SK-N-SH (cell line): ENCODE measurements around the gene DOCK4. TPM values are rescaled to one million over a fixed set of nuclear protein-coding genes. Genes with fewer than 3 reads are reported as not detected.

Experiments used
- CTCF ChIA-PET: fragments of 300-600, 350-600 bp; formaldehyde crosslinking; extraction: SDS; loops from one replicate; lab custom pipeline; 2021; lab: Yijun Ruan, JAX
- POLR2A ChIA-PET: fragments of 350-600 bp; sonication (Branson Sonifier 250); formaldehyde crosslinking; extraction: SDS; loops from one replicate; lab custom pipeline; 2020; ENCODE audit warnings: antibody characterized with exemption, inconsistent platforms; lab: Yijun Ruan, JAX
- DNase-seq: peaks from one replicate; pipeline ENCODE4 v3.0.0; 2012
- H2AFZ ChIP-seq: fragments of 200-600 bp; sonication (generic); 2 replicates; pipeline ENCODE4 v1.8.1; 2016; ENCODE audit warnings: antibody characterized with exemption, mild to moderate bottlenecking, low read depth
- H3F3A ChIP-seq: fragments of 200-600 bp; sonication (generic); replicated peaks from 2 replicates; pipeline ENCODE3; 2016; ENCODE audit warnings: antibody characterized with exemption, mild to moderate bottlenecking; ENCODE audit not compliant: insufficient read depth
- H3K27ac ChIP-seq, 2 experiments: fragments of 200-500 bp in 1 of 2; fragments of 200-600 bp in 1 of 2; sonication (Bioruptor generic) in 1 of 2; sonication (generic), shearing (Covaris generic) in 1 of 2; 2 replicates each; pipeline versions ENCODE4 v1.5.1 to v1.6.1; 2014 to 2016; ENCODE audit warnings: low read depth in 2 of 2, inconsistent platforms in 1 of 2, low read length in 1 of 2, mild to moderate bottlenecking in 1 of 2, mixed read lengths in 1 of 2
- H3K27me3 ChIP-seq: fragments of 200-600 bp; sonication (generic), shearing (Covaris generic); 2 replicates; pipeline ENCODE4 v1.6.1; 2016; ENCODE audit warnings: mixed run types; ENCODE audit not compliant: insufficient read depth
- H3K36me3 ChIP-seq, 2 experiments: fragments of 200-500 bp in 1 of 2; fragments of 200-600 bp in 1 of 2; sonication (Bioruptor generic) in 1 of 2; sonication (generic) in 1 of 2; replicated peaks in 1 of 2; 2 replicates each; pipeline versions ENCODE3 to v1.5.1; 2014 to 2016; ENCODE audit warnings: low read length in 1 of 2, mild to moderate bottlenecking in 1 of 2; ENCODE audit not compliant: insufficient read depth in 2 of 2, control insufficient read depth in 1 of 2
- H3K4me1 ChIP-seq, 2 experiments: fragments of 200-500 bp in 1 of 2; fragments of 200-600 bp in 1 of 2; sonication (Bioruptor generic) in 1 of 2; sonication (generic), shearing (Covaris generic) in 1 of 2; 2 replicates each; pipeline versions ENCODE4 v1.5.1 to v1.6.1; 2014 to 2016; ENCODE audit warnings: low read depth in 1 of 2, low read length in 1 of 2, mixed run types in 1 of 2; ENCODE audit not compliant: insufficient read depth in 2 of 2, control insufficient read depth in 1 of 2
- H3K4me2 ChIP-seq: fragments of 200-600 bp; sonication (generic), shearing (Covaris generic); 2 replicates; pipeline ENCODE4 v1.6.1; 2017; ENCODE audit warnings: mixed run types
- H3K4me3 ChIP-seq, 2 experiments: fragments of 200-500 bp in 1 of 2; fragments of 200-600 bp in 1 of 2; sonication (Bioruptor generic) in 1 of 2; sonication (generic), shearing (Covaris generic) in 1 of 2; 2 replicates each; pipeline versions ENCODE4 v1.5.1 to v1.8.1; 2014 to 2016; ENCODE audit warnings: low read depth in 2 of 2, inconsistent platforms in 1 of 2, low read length in 1 of 2, mild to moderate bottlenecking in 1 of 2, mixed read lengths in 1 of 2, moderate library complexity in 1 of 2
- H3K79me2 ChIP-seq: fragments of 200-600 bp; sonication (generic); 2 replicates; pipeline ENCODE4 v1.8.1; 2017; ENCODE audit warnings: mild to moderate bottlenecking; ENCODE audit not compliant: insufficient read depth
- H3K9ac ChIP-seq: fragments of 200-600 bp; sonication (generic); 2 replicates; pipeline ENCODE4 v1.6.1; 2017; ENCODE audit warnings: mixed run types
- H3K9me2 ChIP-seq: fragments of 200-600 bp; sonication (generic); 2 replicates; pipeline ENCODE4 v1.6.1; 2017; ENCODE audit warnings: mixed run types
- H3K9me3 ChIP-seq: fragments of 200-600 bp; sonication (generic); 2 replicates; pipeline ENCODE4 v1.6.1; 2017; ENCODE audit warnings: mixed run types, mild to moderate bottlenecking, moderate library complexity
- H4K20me1 ChIP-seq: fragments of 200-600 bp; sonication (generic); 2 replicates; pipeline ENCODE4 v1.6.1; 2017; ENCODE audit warnings: mild to moderate bottlenecking, mixed run types; ENCODE audit not compliant: insufficient read depth
- EP300 ChIP-seq, 2 experiments: IDR thresholded peaks; 2 replicates each; pipeline versions ENCODE4 v1.4.0 to v1.6.1; 2012; ENCODE audit warnings: borderline replicate concordance in 1 of 2, low read depth in 1 of 2, low read length in 1 of 2
- EZH2phosphoT487 ChIP-seq: fragments of 200-600 bp; sonication (generic); IDR thresholded peaks from 2 replicates; pipeline ENCODE4 v1.6.1; 2017; ENCODE audit warnings: low read depth, mixed run types, mild to moderate bottlenecking, antibody characterized with exemption, moderate library complexity, borderline replicate concordance
- FOXM1 ChIP-seq: IDR thresholded peaks from 2 replicates; pipeline ENCODE4 v1.4.0; 2012; ENCODE audit warnings: low read depth, mild to moderate bottlenecking
- GABPA ChIP-seq: IDR thresholded peaks from 2 replicates; pipeline ENCODE4 v1.4.0; 2012; ENCODE audit warnings: low read depth, mild to moderate bottlenecking
- NFIC ChIP-seq: IDR thresholded peaks from 2 replicates; pipeline ENCODE4 v1.4.0; 2012; ENCODE audit warnings: borderline replicate concordance
- POLR2AphosphoS5 ChIP-seq: IDR thresholded peaks from 2 replicates; pipeline ENCODE4 v1.6.1; 2012; ENCODE audit warnings: low read depth, low read length
- RAD21 ChIP-seq: IDR thresholded peaks from 2 replicates; pipeline ENCODE4 v1.6.1; 2012; ENCODE audit warnings: mild to moderate bottlenecking, low read length
- RCOR1 ChIP-seq: fragments of 150-350 bp; IDR thresholded peaks from 2 replicates; pipeline ENCODE4 v1.6.1; 2017; ENCODE audit warnings: antibody characterized with exemption, low read length
- REST ChIP-seq: IDR thresholded peaks from 2 replicates; pipeline ENCODE4 v1.6.1; 2012; ENCODE audit warnings: mild to moderate bottlenecking, low read depth, low read length, moderate library complexity
- RXRA ChIP-seq: IDR thresholded peaks from 2 replicates; pipeline ENCODE4 v1.4.0; 2012; ENCODE audit warnings: low read depth, mild to moderate bottlenecking, borderline replicate concordance
- TAF1 ChIP-seq: IDR thresholded peaks from 2 replicates; pipeline ENCODE4 v1.6.1; 2012; ENCODE audit warnings: low read depth, mild to moderate bottlenecking, low read length, moderate library complexity, borderline replicate concordance
- TCF12 ChIP-seq: IDR thresholded peaks from 2 replicates; pipeline ENCODE4 v1.4.0; 2012
- TEAD4 ChIP-seq: IDR thresholded peaks from 2 replicates; pipeline ENCODE4 v1.4.0; 2012; ENCODE audit warnings: mild to moderate bottlenecking, borderline replicate concordance; ENCODE audit not compliant: insufficient read depth
- ZBTB33 ChIP-seq: IDR thresholded peaks from 2 replicates; pipeline ENCODE4 v1.4.0; 2012; ENCODE audit warnings: low read depth, borderline replicate concordance
- WGBS: methylation state at CpG from one replicate; pipeline ENCODE4 v1.1.6; 2017; ENCODE audit warnings: low lambda C conversion rate; 5-methylcytosine and 5-hydroxymethylcytosine counted together
- polyA plus RNA-seq, 3 experiments: library from polyadenylated mRNA; depleted of rRNA; stranded (reverse); fragments of >200 nt; gene quantifications; 2 replicates each; pipeline ENCODE4 v1.2.3, GENCODE V29; 2012

The DOCK4 gene
- polyA plus RNA-seq, 1 of the 3 experiments (the other 2 are of a cell fraction) = 8.5 TPM

GRCh38 chr7:111746950-111747349 lies 459.2 kb downstream of the DOCK4 start:
- ChIA-PET CTCF (interaction anchor here (1.9 to 2.0 kb wide), 2 partner anchors 16 to 108 kb away, joined by 8 to 9 read pairs; no protein-coding TSS in a partner anchor), POLR2A (no interaction called here)
- TF ChIP-seq ZBTB33 (no peak), RCOR1 (no peak), EZH2phosphoT487 (no peak), EP300 (IDR thresholded peaks at IDR 0.05; ENCODE audit: borderline replicate concordance in 1 of 2, low read depth in 1 of 2, low read length in 1 of 2) (no peak), TEAD4 (no peak), GABPA (no peak), RXRA (no peak), REST (no peak), RAD21 (no peak), TCF12 (no peak), POLR2AphosphoS5 (no peak), TAF1 (no peak), FOXM1 (no peak), NFIC (no peak)
- Histone ChIP-seq H3K27ac (no peak overlapping the region), H3K27me3 (no peaks in the 10 kb centered on the region), H3K36me3 (peaks cover 0 to 19% of the 10 kb centered on the region in 2 experiments), H3F3A (peaks cover 15% of the 10 kb centered on the region), H3K4me3 (no peak overlapping the region), H3K9me2 (no peaks in the 10 kb centered on the region), H2AFZ (no peak overlapping the region), H3K4me2 (no peak overlapping the region), H3K4me1 (peaks cover 0 to 4% of the 10 kb centered on the region in 2 experiments; a peak in 2 of 4 replicates), H4K20me1 (no peaks in the 10 kb centered on the region), H3K9me3 (no peaks in the 10 kb centered on the region), H3K9ac (no peak overlapping the region), H3K79me2 (no peaks in the 10 kb centered on the region)
- DNase-seq = no peak
- 96% methylated on average over 4 of the region's 4 CpGs for WGBS
